Activated naive CD8-positive, alpha-beta T cell treated with anti-CD3 and anti-CD28 coated beads for 36 hours (primary cell): Measurements from ENCODE around the gene SLC39A1. TPM values are rescaled to one million over a fixed set of nuclear protein-coding genes. Genes with fewer than 3 reads are reported as not detected.
"Not testable (repeated sequence)": the region's sequence is repeated elsewhere in the genome, so short reads cannot be mapped to it uniquely, and the experiment has no call there.

Source experiments
- DNase-seq: peaks from one replicate; pipeline ENCODE4 v3.0.0; 2021
- H3K27ac Mint-ChIP-seq: one replicate; pipeline ENCODE4 v1.8.0; 2022; ENCODE audit warnings: mild to moderate bottlenecking, moderate library complexity, mixed read lengths
- H3K27me3 Mint-ChIP-seq: one replicate; pipeline ENCODE4 v1.8.0; 2022; ENCODE audit warnings: mild to moderate bottlenecking, mixed read lengths
- H3K36me3 Mint-ChIP-seq: one replicate; pipeline ENCODE4 v1.8.0; 2021; ENCODE audit warnings: mild to moderate bottlenecking, mixed read lengths
- H3K4me1 Mint-ChIP-seq: one replicate; pipeline ENCODE4 v1.8.0; 2021; ENCODE audit warnings: mixed read lengths
- H3K4me3 Mint-ChIP-seq: one replicate; pipeline ENCODE4 v1.8.0; 2022; ENCODE audit warnings: mild to moderate bottlenecking, moderate library complexity, mixed read lengths
- H3K9me3 Mint-ChIP-seq: one replicate; pipeline ENCODE4 v1.8.0; 2022; ENCODE audit warnings: mixed read lengths
- total RNA-seq, 2 experiments: library from RNA; stranded (reverse); gene quantifications; one replicate each; pipeline ENCODE4 v1.2.3, GENCODE V29; 2021

SLC39A1 gene
- total RNA-seq, 2 experiments from 2014 or later, result 60.6 to 63.1 TPM

- H3K27ac Mint-ChIP-seq, result no peak overlapping the region
- H3K27me3 Mint-ChIP-seq, result no peaks in the 10 kb centered on the region
Measured at GRCh38 chr1:153916297-153916696, 47.0 kb downstream of the SLC39A1 start.

GRCh38 chr1:153912349-153912748 lies 51.0 kb downstream of the SLC39A1 start:
- Mint-ChIP-seq H3K27ac (no peak overlapping the region), H3K36me3 (peaks cover 30% of the 10 kb centered on the region), H3K4me1 (peaks cover 21% of the 10 kb centered on the region), H3K27me3 (no peaks in the 10 kb centered on the region), H3K9me3 (peaks cover 4% of the 10 kb centered on the region), H3K4me3 (no peak overlapping the region)
- DNase-seq, result no peak

More at GRCh38 chr1:153916297-153916696, 47.0 kb downstream of the SLC39A1 start:
- Mint-ChIP-seq H3K4me1 (peaks cover 52% of the 10 kb centered on the region), H3K4me3 (no peak overlapping the region), H3K36me3 (peaks cover 28% of the 10 kb centered on the region), H3K9me3 (peaks cover 3% of the 10 kb centered on the region)
- DNase-seq, result no peak

- not testable (repeated sequence) for DNase-seq, H3K4me3 Mint-ChIP-seq, H3K27me3 Mint-ChIP-seq, H3K27ac Mint-ChIP-seq, H3K9me3 Mint-ChIP-seq
- peaks cover 28% of the 10 kb centered on the region for H3K4me1 Mint-ChIP-seq
- peaks cover 33% of the 10 kb centered on the region for H3K36me3 Mint-ChIP-seq
Measured at GRCh38 chr1:153910560-153910959, 52.8 kb downstream of the SLC39A1 start.

Other genes with a start within 250 kb of the SLC39A1 start
- 10 to 100 TPM; 47.9 to 48.0 TPM for gene INTS3, start 235.5 kb downstream of the SLC39A1 start, total RNA-seq
- 1 to 10 TPM; 6.4 to 6.9 TPM for gene SLC27A3, start 188.1 kb downstream of the SLC39A1 start, total RNA-seq
- 10 to 100 TPM; 49.4 to 53.1 TPM for gene GATAD2B, start 40.6 kb downstream of the SLC39A1 start, total RNA-seq
- 10 to 100 TPM; 90.2 to 91.4 TPM for gene DENND4B, start 16.8 kb downstream of the SLC39A1 start, total RNA-seq
- gene CRTC2, start 4.9 kb downstream of the SLC39A1 start, total RNA-seq, result 10 to 100 TPM; 56.4 to 67.0 TPM
- gene CREB3L4, start 4.4 kb upstream of the SLC39A1 start, total RNA-seq, result 1 to 10 TPM; 6.8 to 7.3 TPM
- 100 to 1,000 TPM; 204 to 214 TPM for gene JTB, start 14.1 kb upstream of the SLC39A1 start, total RNA-seq
- 10 to 100 TPM; 48.7 to 53.5 TPM for gene RAB13, start 22.8 kb upstream of the SLC39A1 start, total RNA-seq
- gene RPS27, start 27.2 kb upstream of the SLC39A1 start, total RNA-seq, result 1,000 to 10,000 TPM; 1,340 to 1,924 TPM
- gene NUP210L, start 191.5 kb upstream of the SLC39A1 start, total RNA-seq, result under 1 TPM in 1 of 2 experiments, not detected in 1; 0.04 TPM
- 100 to 1,000 TPM; 725 to 753 TPM for gene TPM3, start 228.6 kb upstream of the SLC39A1 start, total RNA-seq
- gene CFAP141, start 242.8 kb upstream of the SLC39A1 start, total RNA-seq, result not detected